ENCODE data around the gene CORIN.

DNA sequence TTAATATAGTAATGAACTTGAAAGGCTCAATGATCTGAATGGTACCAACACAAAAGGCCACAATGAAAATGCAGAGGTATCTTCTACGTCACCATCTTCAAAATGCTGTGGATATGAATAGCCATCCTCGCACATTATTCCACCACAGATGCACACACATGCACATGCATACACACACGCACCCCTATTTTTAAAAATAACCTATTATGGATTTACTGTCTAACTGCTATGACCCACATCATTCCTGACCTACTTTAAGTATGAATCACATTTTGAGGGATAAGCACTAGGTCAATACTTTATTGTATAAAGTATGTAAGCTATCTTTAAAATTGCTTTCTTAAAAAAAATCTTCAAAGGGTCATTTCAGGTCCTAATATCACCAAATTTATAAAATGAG is 24.4 kb upstream of the CORIN start:
- TF ChIP-seq, protein P1, sequence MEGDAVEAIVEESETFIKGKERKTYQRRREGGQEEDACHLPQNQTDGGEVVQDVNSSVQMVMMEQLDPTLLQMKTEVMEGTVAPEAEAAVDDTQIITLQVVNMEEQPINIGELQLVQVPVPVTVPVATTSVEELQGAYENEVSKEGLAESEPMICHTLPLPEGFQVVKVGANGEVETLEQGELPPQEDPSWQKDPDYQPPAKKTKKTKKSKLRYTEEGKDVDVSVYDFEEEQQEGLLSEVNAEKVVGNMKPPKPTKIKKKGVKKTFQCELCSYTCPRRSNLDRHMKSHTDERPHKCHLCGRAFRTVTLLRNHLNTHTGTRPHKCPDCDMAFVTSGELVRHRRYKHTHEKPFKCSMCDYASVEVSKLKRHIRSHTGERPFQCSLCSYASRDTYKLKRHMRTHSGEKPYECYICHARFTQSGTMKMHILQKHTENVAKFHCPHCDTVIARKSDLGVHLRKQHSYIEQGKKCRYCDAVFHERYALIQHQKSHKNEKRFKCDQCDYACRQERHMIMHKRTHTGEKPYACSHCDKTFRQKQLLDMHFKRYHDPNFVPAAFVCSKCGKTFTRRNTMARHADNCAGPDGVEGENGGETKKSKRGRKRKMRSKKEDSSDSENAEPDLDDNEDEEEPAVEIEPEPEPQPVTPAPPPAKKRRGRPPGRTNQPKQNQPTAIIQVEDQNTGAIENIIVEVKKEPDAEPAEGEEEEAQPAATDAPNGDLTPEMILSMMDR (IDR thresholded peaks at IDR 0.05), result no peak
- TF ChIP-seq POLR2A (IDR thresholded peaks at IDR 0.05), result no peak
